Measurements from ENCODE around the gene LPIN1. TPM values are rescaled to one million over a fixed set of nuclear protein-coding genes. Genes with fewer than 3 reads are reported as not detected.

LPIN1 gene
- total RNA-seq, 1 experiment from 2014 or later = 4.4 TPM

GRCh38 chr2:11856095-11856494 lies 109.7 kb downstream of the LPIN1 start:
- H3K27me3 Mint-ChIP-seq (ENCODE audit: low read depth) = peaks cover 8% of the 10 kb centered on the region
- no peak for DNase-seq
- H3K36me3 Mint-ChIP-seq (ENCODE audit: insufficient read depth in 1 of 3, low read depth in 3 of 3) = peaks cover 24 to 37% (median 30%) of the 10 kb centered on the region in 3 experiments
- H3K14ac ChIP-seq (ENCODE audit: insufficient read depth, low read length) = no peak overlapping the region
- no peaks in the 10 kb centered on the region for H3K4me1 Mint-ChIP-seq
- no peak overlapping the region for H3K4me3 Mint-ChIP-seq
- H2AFZ ChIP-seq (ENCODE audit: low read length) = no peak overlapping the region
- no peak overlapping the region for H2BK12ac ChIP-seq (ENCODE audit: insufficient read length, low read depth, low read length)
- no peaks in the 10 kb centered on the region for H4K20me1 ChIP-seq (ENCODE audit: control insufficient read depth, insufficient read depth, insufficient read length)
- H3K9me3 Mint-ChIP-seq = peaks cover 38 to 52% of the 10 kb centered on the region in 2 experiments
- no peaks in the 10 kb centered on the region for H3K23me2 ChIP-seq (ENCODE audit: insufficient read length, low read depth, low read length, poor library complexity, severe bottlenecking)
- H3K79me2 ChIP-seq (ENCODE audit: insufficient read depth, low read length) = no peaks in the 10 kb centered on the region
- no peak overlapping the region for H3K23ac ChIP-seq (ENCODE audit: insufficient read length, low read depth, low read length)
- no peaks in the 10 kb centered on the region for H3K4me1 ChIP-seq (ENCODE audit: insufficient read depth, low read length)
- no peak for TF ChIP-seq CTCF (conservative IDR thresholded peaks at IDR 0.05)
- no peak overlapping the region for H3T11ph ChIP-seq (ENCODE audit: low read length)
- WGBS (ENCODE audit: extremely low coverage, insufficient read length, low lambda C conversion rate) = no CpG with 5 or more reads among the region's 5 CpGs
- no peak overlapping the region for H3K9ac ChIP-seq (ENCODE audit: extremely low read depth, insufficient read length, low read length)
- H2AK5ac ChIP-seq (ENCODE audit: insufficient read length, low read length) = no peak overlapping the region
- H3K9me3 ChIP-seq (ENCODE audit: control insufficient read depth, low read depth, low read length) = peaks cover 26% of the 10 kb centered on the region
- no peak overlapping the region for H3K27ac Mint-ChIP-seq
- H2BK120ac ChIP-seq (ENCODE audit: low read depth, low read length, poor library complexity, severe bottlenecking) = no peak overlapping the region
- H2BK15ac ChIP-seq (ENCODE audit: low read depth, low read length) = no peak overlapping the region
- H3K4me2 ChIP-seq (ENCODE audit: insufficient read depth, insufficient read length, low read length) = no peak overlapping the region
- no peak overlapping the region for H2BK5ac ChIP-seq (ENCODE audit: insufficient read length, low read length)
- H4K91ac ChIP-seq (ENCODE audit: insufficient read length, low read depth, low read length) = no peak overlapping the region
- H3K27me3 ChIP-seq (ENCODE audit: insufficient read depth, low read length) = no peaks in the 10 kb centered on the region
- no peak overlapping the region for H2BK20ac ChIP-seq (ENCODE audit: low read depth, low read length, poor library complexity, severe bottlenecking)
- no peak overlapping the region for H3K27ac ChIP-seq (ENCODE audit: insufficient read length, low read depth, low read length)
- H3K18ac ChIP-seq (ENCODE audit: insufficient read length, low read depth, low read length) = no peak overlapping the region
- no peak overlapping the region for H4K8ac ChIP-seq (replicated peaks; ENCODE audit: insufficient read length, low read depth, low read length)
- no peak overlapping the region for H3K4ac ChIP-seq (ENCODE audit: low read depth, low read length)
- no peak overlapping the region for H3K56ac ChIP-seq (ENCODE audit: insufficient read length, low read depth, low read length)
- no peak overlapping the region for H4K5ac ChIP-seq (ENCODE audit: insufficient read length, low read depth, low read length)
- no peaks in the 10 kb centered on the region for H3K79me1 ChIP-seq (ENCODE audit: insufficient read depth, low read depth, low read length, poor library complexity, severe bottlenecking)

All from H9 (cell line).